Measurements from ENCODE around the gene RELA.

The RELA gene

DNA sequence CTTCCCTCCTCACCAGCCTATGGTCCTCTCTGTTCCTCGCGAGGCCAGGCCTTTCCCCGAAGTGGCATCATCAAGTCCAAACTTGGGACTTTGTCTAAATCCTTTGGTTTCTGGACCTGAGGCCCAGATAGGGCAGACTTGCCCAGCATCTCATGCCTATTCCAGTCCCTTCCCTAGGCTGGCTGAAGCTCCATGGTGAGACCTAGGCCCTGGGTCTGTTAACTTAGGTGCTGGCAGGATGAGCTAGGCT lies 11.5 kb downstream of the RELA start:
- TF ChIP-seq YY1 (IDR thresholded peaks at IDR 0.05; ENCODE audit: insufficient read depth, insufficient read length) (no peak), SUZ12 (IDR thresholded peaks at IDR 0.05; ENCODE audit: extremely low read depth, insufficient read depth, insufficient read length) (no peak), ZNF274 (IDR thresholded peaks at IDR 0.05; ENCODE audit: low read depth, low read length) (no peak)
- H3K4me1 ChIP-seq (ENCODE audit: insufficient read depth, insufficient read length), result peaks cover 30% of the 10 kb centered on the region
- no peak overlapping the region for H3K4me3 ChIP-seq (ENCODE audit: insufficient read length, low read depth)
- H3K27me3 ChIP-seq (ENCODE audit: insufficient read depth, insufficient read length), result peaks cover 3% of the 10 kb centered on the region
- DNase-seq (ENCODE audit: low read depth, low spot score), result no peak
- H3K9ac ChIP-seq (ENCODE audit: insufficient read length, low read depth), result no peak overlapping the region
- peaks cover 78% of the 10 kb centered on the region for H3K36me3 ChIP-seq (ENCODE audit: insufficient read depth, insufficient read length, low read length)
- no peaks in the 10 kb centered on the region for H3K9me3 ChIP-seq (ENCODE audit: insufficient read depth, low read length)

DNA sequence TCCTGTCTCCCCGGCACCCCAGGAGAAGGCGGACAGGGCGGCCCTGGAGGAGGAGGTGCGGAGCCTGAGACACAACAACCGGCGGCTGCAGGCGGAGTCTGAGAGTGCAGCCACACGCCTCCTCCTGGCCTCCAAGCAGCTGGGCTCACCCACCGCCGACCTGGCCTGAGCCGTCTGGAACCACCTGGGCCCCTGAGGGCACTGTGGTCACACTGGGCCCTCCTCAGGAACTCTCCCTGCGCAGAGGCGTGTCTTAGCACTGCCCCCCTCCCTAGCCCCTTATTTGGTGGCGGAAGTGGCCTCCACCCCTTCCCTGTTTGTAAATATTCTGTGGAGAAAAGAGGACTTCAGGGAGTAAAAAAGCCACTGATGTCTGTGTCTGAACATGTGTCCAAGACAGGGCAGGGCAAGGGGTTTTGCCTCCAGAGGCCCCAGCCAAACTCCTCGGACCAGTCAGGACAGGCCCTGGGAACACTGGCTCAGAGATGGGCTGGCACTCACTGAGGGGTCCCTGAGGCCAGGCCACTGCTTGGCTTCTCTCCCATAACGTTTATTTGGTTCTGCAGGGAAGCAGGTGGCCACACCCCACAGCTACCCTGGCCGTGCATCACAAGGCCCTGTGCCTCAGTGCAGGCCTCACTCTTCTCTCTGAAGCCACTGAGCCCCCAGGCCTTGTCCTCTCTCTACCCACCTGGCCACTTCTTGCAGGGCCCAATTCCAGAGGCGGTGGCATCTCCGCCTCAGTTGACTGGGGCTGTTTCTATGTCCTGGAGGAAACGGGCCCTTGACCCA lies 12.0 kb downstream of the RELA start:
- peaks cover 3% of the 10 kb centered on the region for H3K27me3 ChIP-seq (ENCODE audit: insufficient read depth, insufficient read length)
- H3K36me3 ChIP-seq (ENCODE audit: insufficient read depth, insufficient read length, low read length), result peaks cover 77% of the 10 kb centered on the region
- no peak for TF ChIP-seq YY1 (IDR thresholded peaks at IDR 0.05; ENCODE audit: insufficient read depth, insufficient read length)
- TF ChIP-seq ZNF274 (IDR thresholded peaks at IDR 0.05; ENCODE audit: low read depth, low read length), result no peak
- TF ChIP-seq SUZ12 (IDR thresholded peaks at IDR 0.05; ENCODE audit: extremely low read depth, insufficient read depth, insufficient read length), result no peak
- no peak for DNase-seq (ENCODE audit: low read depth, low spot score)
- no peak overlapping the region for H3K4me3 ChIP-seq (ENCODE audit: insufficient read length, low read depth)
- H3K9ac ChIP-seq (ENCODE audit: insufficient read length, low read depth), result peak overlapping the region; percentile 25
- peaks cover 30% of the 10 kb centered on the region for H3K4me1 ChIP-seq (ENCODE audit: insufficient read depth, insufficient read length)
- H3K9me3 ChIP-seq (ENCODE audit: insufficient read depth, low read length), result no peaks in the 10 kb centered on the region

DNA sequence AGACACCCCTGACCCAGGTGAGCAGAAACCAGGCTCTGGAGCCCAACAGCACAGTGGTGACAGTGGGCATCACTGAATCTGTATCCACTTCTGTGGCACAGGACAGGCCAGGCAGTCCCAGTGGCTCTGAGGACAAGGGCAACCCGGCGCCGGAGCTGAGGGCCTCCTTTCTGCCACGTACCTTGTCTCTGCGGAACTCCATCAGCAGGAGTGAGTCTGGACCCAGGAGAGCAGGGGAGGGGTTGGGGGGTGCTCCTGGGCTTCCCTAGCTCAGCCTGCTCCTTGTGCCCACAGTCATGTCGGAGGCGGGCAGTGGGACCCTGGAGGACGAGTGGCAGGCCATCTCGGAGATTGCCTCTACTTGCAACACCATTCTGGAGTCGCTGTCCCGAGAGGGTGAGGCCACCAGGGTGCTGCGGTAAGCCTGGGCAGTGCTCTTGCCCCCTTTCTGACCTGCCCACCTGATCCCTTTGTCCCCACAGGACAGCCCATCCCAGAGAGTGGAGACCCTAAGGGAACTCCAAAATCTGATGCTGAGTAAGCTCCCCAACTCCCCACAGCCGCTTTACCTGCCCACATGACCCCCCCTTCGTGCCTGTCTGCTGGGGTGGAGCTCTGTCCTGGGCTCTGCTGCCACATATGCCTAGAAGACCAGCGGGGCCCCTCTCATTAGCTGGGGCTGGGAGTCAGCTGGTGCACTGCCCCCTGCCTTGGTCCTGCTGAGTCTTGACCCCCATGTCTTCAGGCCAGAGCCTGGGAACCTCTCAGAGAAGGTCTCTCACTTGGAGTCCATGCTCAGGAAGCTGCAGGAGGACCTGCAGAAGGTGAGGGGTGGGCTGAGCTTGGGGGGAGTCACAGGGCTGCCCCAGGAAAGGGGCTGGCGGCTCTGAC lies 12.8 kb downstream of the RELA start:
- H3K36me3 ChIP-seq (ENCODE audit: insufficient read depth, insufficient read length, low read length), result peaks cover 76% of the 10 kb centered on the region
- TF ChIP-seq YY1 (IDR thresholded peaks at IDR 0.05; ENCODE audit: insufficient read depth, insufficient read length) (no peak), SUZ12 (IDR thresholded peaks at IDR 0.05; ENCODE audit: extremely low read depth, insufficient read depth, insufficient read length) (no peak), ZNF274 (IDR thresholded peaks at IDR 0.05; ENCODE audit: low read depth, low read length) (no peak)
- no peak for DNase-seq (ENCODE audit: low read depth, low spot score)
- H3K4me1 ChIP-seq (ENCODE audit: insufficient read depth, insufficient read length), result peaks cover 30% of the 10 kb centered on the region
- no peaks in the 10 kb centered on the region for H3K9me3 ChIP-seq (ENCODE audit: insufficient read depth, low read length)
- peaks cover 3% of the 10 kb centered on the region for H3K27me3 ChIP-seq (ENCODE audit: insufficient read depth, insufficient read length)
- H3K9ac ChIP-seq (ENCODE audit: insufficient read length, low read depth), result peak overlapping the region; percentile 6
- H3K4me3 ChIP-seq (ENCODE audit: insufficient read length, low read depth), result no peak overlapping the region

DNA sequence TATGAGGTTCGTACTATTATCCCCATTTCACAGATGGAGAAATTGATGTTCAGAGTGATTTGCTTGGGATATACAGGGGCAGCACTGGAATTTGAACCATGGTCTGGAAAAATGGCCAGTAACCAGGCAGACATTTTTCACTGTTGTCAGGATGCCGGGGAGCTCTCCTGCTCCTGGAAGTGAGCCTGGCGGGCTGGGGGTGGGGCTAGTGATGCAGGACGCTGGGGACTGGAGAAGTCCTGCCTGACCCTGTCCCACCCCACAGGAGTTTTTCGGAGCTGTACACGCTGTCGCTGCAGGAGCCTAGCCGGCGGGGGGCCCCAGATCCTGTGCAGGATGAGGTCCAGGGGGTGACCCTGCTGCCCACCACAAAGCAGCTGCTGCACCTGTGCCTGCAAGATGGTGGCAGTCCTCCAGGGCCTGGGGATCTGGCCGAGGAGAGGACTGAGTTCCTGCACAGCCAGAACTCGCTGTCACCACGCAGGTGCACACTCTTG lies 13.7 kb downstream of the RELA start:
- TF ChIP-seq YY1 (IDR thresholded peaks at IDR 0.05; ENCODE audit: insufficient read depth, insufficient read length) (no peak), SUZ12 (IDR thresholded peaks at IDR 0.05; ENCODE audit: extremely low read depth, insufficient read depth, insufficient read length) (no peak), ZNF274 (IDR thresholded peaks at IDR 0.05; ENCODE audit: low read depth, low read length) (no peak)
- Histone ChIP-seq H3K9me3 (ENCODE audit: insufficient read depth, low read length) (no peaks in the 10 kb centered on the region), H3K4me3 (ENCODE audit: insufficient read length, low read depth) (no peak overlapping the region), H3K4me1 (ENCODE audit: insufficient read depth, insufficient read length) (peaks cover 36% of the 10 kb centered on the region), H3K27me3 (ENCODE audit: insufficient read depth, insufficient read length) (peaks cover 3% of the 10 kb centered on the region), H3K9ac (ENCODE audit: insufficient read length, low read depth) (no peak overlapping the region), H3K36me3 (ENCODE audit: insufficient read depth, insufficient read length, low read length) (peaks cover 71% of the 10 kb centered on the region)
- no peak for DNase-seq (ENCODE audit: low read depth, low spot score)

GRCh38 chr11:65646958-65647701 lies 15.6 kb downstream of the RELA start:
- Histone ChIP-seq H3K4me1 (ENCODE audit: insufficient read depth, insufficient read length) (peaks cover 46% of the 10 kb centered on the region), H3K4me3 (ENCODE audit: insufficient read length, low read depth) (no peak overlapping the region), H3K27me3 (ENCODE audit: insufficient read depth, insufficient read length) (peaks cover 3% of the 10 kb centered on the region), H3K9me3 (ENCODE audit: insufficient read depth, low read length) (no peaks in the 10 kb centered on the region), H3K9ac (ENCODE audit: insufficient read length, low read depth) (no peak overlapping the region), H3K36me3 (ENCODE audit: insufficient read depth, insufficient read length, low read length) (peaks cover 67% of the 10 kb centered on the region)
- TF ChIP-seq ZNF274 (IDR thresholded peaks at IDR 0.05; ENCODE audit: low read depth, low read length), result no peak
- no peak for TF ChIP-seq YY1 (IDR thresholded peaks at IDR 0.05; ENCODE audit: insufficient read depth, insufficient read length)
- no peak for TF ChIP-seq SUZ12 (IDR thresholded peaks at IDR 0.05; ENCODE audit: extremely low read depth, insufficient read depth, insufficient read length)
- no peak for DNase-seq (ENCODE audit: low read depth, low spot score)

DNA sequence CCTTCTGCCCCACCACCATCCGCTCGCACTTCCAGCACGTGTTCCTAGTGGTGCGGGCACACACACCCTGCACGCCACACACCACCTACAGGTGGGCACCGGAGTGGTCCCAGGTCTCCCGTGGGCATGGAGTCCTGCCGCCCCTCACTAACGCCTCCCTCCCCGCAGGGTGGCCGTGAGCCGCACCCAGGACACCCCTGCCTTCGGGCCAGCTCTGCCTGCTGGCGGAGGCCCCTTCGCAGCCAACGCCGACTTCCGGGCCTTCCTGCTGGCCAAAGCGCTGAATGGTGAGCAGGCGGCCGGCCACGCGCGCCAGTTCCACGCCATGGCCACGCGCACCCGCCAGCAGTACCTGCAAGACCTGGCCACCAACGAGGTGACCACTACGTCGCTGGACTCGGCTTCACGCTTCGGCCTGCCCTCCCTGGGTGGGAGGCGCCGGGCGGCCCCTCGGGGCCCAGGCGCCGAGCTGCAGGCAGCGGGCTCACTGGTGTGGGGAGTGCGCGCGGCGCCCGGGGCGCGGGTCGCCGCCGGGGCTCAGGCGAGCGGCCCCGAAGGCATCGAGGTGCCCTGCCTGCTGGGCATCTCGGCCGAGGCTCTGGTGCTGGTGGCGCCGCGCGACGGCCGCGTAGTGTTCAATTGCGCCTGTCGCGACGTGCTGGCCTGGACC lies 16.3 kb downstream of the RELA start:
- peaks cover 2% of the 10 kb centered on the region for H3K27me3 ChIP-seq (ENCODE audit: insufficient read depth, insufficient read length)
- DNase-seq (ENCODE audit: low read depth, low spot score), result no peak
- H3K36me3 ChIP-seq (ENCODE audit: insufficient read depth, insufficient read length, low read length), result peaks cover 67% of the 10 kb centered on the region
- peaks cover 44% of the 10 kb centered on the region for H3K4me1 ChIP-seq (ENCODE audit: insufficient read depth, insufficient read length)
- TF ChIP-seq SUZ12 (IDR thresholded peaks at IDR 0.05; ENCODE audit: extremely low read depth, insufficient read depth, insufficient read length), result no peak
- no peak overlapping the region for H3K4me3 ChIP-seq (ENCODE audit: insufficient read length, low read depth)
- H3K9ac ChIP-seq (ENCODE audit: insufficient read length, low read depth), result no peak overlapping the region
- H3K9me3 ChIP-seq (ENCODE audit: insufficient read depth, low read length), result no peaks in the 10 kb centered on the region
